Endothelial cell of umbilical vein (primary cell): ENCODE measurements around the gene MEGF11. TPM values are rescaled to one million over a fixed set of nuclear protein-coding genes. Genes with fewer than 3 reads are reported as not detected.

ENCODE experiments used
- BruUV-seq: library from RNA; stranded (reverse); fragments of 400-500 nt; replicated peaks from 2 replicates; lab custom pipeline; 2021; lab: Mats Ljungman, UMichigan
- CTCF ChIA-PET: fragments of 300-600, 350-600 bp; sonication (Branson Sonifier 250); formaldehyde crosslinking; loops from one replicate; lab custom pipeline; 2021; ENCODE audit warnings: antibody characterized with exemption, inconsistent platforms; lab: Charles Lee
- POLR2A ChIA-PET: fragments of 300-600, 350-600 bp; sonication (Branson Sonifier 250); formaldehyde crosslinking; loops from one replicate; lab custom pipeline; 2021; ENCODE audit warnings: antibody characterized with exemption, inconsistent platforms; lab: Charles Lee
- DNase-seq: peaks from one replicate; pipeline ENCODE4 v3.0.0-alpha.2; 2011; ENCODE audit warnings: low read depth, low spot score
- FAIRE-seq: peaks from 2 replicates; lab custom pipeline; 2011; peaks lifted over from hg19 to GRCh38; lab: Jason Lieb, UNC
- H2AFZ ChIP-seq: 2 replicates; pipeline ENCODE4 v1.6.0; 2012; ENCODE audit warnings: low read depth, low read length, control low read depth, inconsistent platforms
- H3K27ac ChIP-seq: 2 replicates; pipeline ENCODE4 v1.5.1; 2011; ENCODE audit warnings: low read depth, mild to moderate bottlenecking, control low read depth, low read length, moderate library complexity; ENCODE audit not compliant: insufficient read depth
- H3K27me3 ChIP-seq, 2 experiments: 2 replicates each; pipeline versions ENCODE4 v1.6.0 to v1.6.1; 2011; ENCODE audit warnings: low read length in 2 of 2, mixed read lengths in 1 of 2; ENCODE audit not compliant: control insufficient read depth in 2 of 2, insufficient read depth in 2 of 2
- H3K36me3 ChIP-seq, 2 experiments: 2 replicates in 1 of 2; 3 replicates in 1 of 2; pipeline ENCODE4 v1.5.1; 2011; ENCODE audit warnings: low read length in 2 of 2, mild to moderate bottlenecking in 1 of 2, moderate library complexity in 1 of 2; ENCODE audit not compliant: control insufficient read depth in 2 of 2, insufficient read depth in 2 of 2; ENCODE audit errors: extremely low read depth in 1 of 2
- H3K4me1 ChIP-seq: 3 replicates; pipeline ENCODE4 v1.5.1; 2011; ENCODE audit warnings: mild to moderate bottlenecking, low read length; ENCODE audit not compliant: control insufficient read depth, insufficient read depth; ENCODE audit errors: extremely low read depth
- H3K4me2 ChIP-seq: 2 replicates; pipeline ENCODE4 v1.6.1; 2011; ENCODE audit warnings: low read length, control low read depth, mixed read lengths; ENCODE audit not compliant: insufficient read depth
- H3K4me3 ChIP-seq, 3 experiments: fragments of 200-600 bp in 1 of 3; sonication (generic), shearing (Covaris generic) in 1 of 3; replicated peaks in 1 of 3; 2 replicates each; pipeline ENCODE4 v1.5.1; 2011 to 2016; ENCODE audit warnings: control low read depth in 3 of 3, low read length in 3 of 3, mild to moderate bottlenecking in 2 of 3, inconsistent platforms in 1 of 3, low read depth in 1 of 3, moderate library complexity in 1 of 3; ENCODE audit not compliant: insufficient read depth in 1 of 3
- H3K79me2 ChIP-seq: 2 replicates; pipeline ENCODE4 v1.6.0; 2012; ENCODE audit warnings: low read length, inconsistent platforms; ENCODE audit not compliant: control insufficient read depth, insufficient read depth
- H3K9ac ChIP-seq: replicated peaks from 2 replicates; pipeline ENCODE3; 2011; ENCODE audit warnings: low read length, control low read depth; ENCODE audit not compliant: insufficient read depth; ENCODE audit errors: extremely low read depth
- H3K9me1 ChIP-seq: replicated peaks from 3 replicates; pipeline ENCODE4 v1.6.0; 2011; ENCODE audit warnings: mild to moderate bottlenecking, low read length; ENCODE audit not compliant: control insufficient read depth, insufficient read depth; ENCODE audit errors: extremely low read depth
- H3K9me3 ChIP-seq: replicated peaks from 2 replicates; pipeline ENCODE4 v1.5.1; 2012; ENCODE audit warnings: low read length, inconsistent platforms; ENCODE audit not compliant: control insufficient read depth, insufficient read depth
- H4K20me1 ChIP-seq: replicated peaks from 2 replicates; pipeline ENCODE3; 2011; ENCODE audit warnings: mild to moderate bottlenecking, low read length; ENCODE audit not compliant: control insufficient read depth, insufficient read depth; ENCODE audit errors: extremely low read depth
- CTCF ChIP-seq, 2 donors: IDR thresholded peaks; 1 replicate in 1 of 2; 2 replicates in 1 of 2; pipeline ENCODE4 v1.5.1; 2011; ENCODE audit warnings: low read length in 2 of 2, mild to moderate bottlenecking in 2 of 2, moderate library complexity in 2 of 2, control low read depth in 1 of 2, inconsistent platforms in 1 of 2, low read depth in 1 of 2; ENCODE audit not compliant: insufficient read depth in 1 of 2; ENCODE audit errors: extremely low read depth in 1 of 2
- EZH2 ChIP-seq: IDR thresholded peaks from 2 replicates; pipeline ENCODE4 v1.6.1; 2012; ENCODE audit warnings: borderline replicate concordance, low read depth, mild to moderate bottlenecking, moderate library complexity, low read length, inconsistent platforms; ENCODE audit not compliant: severe bottlenecking
- FOS ChIP-seq: IDR thresholded peaks from 2 replicates; pipeline ENCODE4 v1.6.1; 2011; ENCODE audit warnings: mild to moderate bottlenecking, low read length, moderate library complexity, borderline replicate concordance; ENCODE audit not compliant: insufficient read depth
- GATA2 ChIP-seq: IDR thresholded peaks from 2 replicates; pipeline ENCODE4 v1.7.0; 2011; ENCODE audit warnings: low read depth, mild to moderate bottlenecking, moderate library complexity, mixed read lengths, low read length; ENCODE audit not compliant: insufficient read length, insufficient read depth
- JUN ChIP-seq: IDR thresholded peaks from 2 replicates; pipeline ENCODE4 v1.6.1; 2011; ENCODE audit warnings: borderline replicate concordance, low read depth; ENCODE audit not compliant: insufficient read length, insufficient read depth
- MAX ChIP-seq: IDR thresholded peaks from 2 replicates; pipeline ENCODE4 v1.6.1; 2011; ENCODE audit not compliant: insufficient read depth, insufficient read length
- MYC ChIP-seq: IDR thresholded peaks from one replicate; pipeline ENCODE4 v1.6.1; 2011; ENCODE audit warnings: mild to moderate bottlenecking, low read depth, low read length
- POLR2A ChIP-seq: IDR thresholded peaks from 2 replicates; pipeline ENCODE4 v1.6.1; 2012; ENCODE audit warnings: low read depth, mild to moderate bottlenecking, control low read depth, low read length
- POLR2AphosphoS5 ChIP-seq: IDR thresholded peaks from 2 replicates; pipeline ENCODE4 v1.6.1; 2012; ENCODE audit warnings: low read depth, mild to moderate bottlenecking, control low read depth, low read length, moderate library complexity; ENCODE audit not compliant: insufficient read depth
- dilution Hi-C: fragments of 300-500 bp; cut with MboI; formaldehyde crosslinking; loops from one replicate; pipeline ENCODE4 v1.15.0; 2019; ENCODE audit warnings: low sequenced_read_pairs; ENCODE audit not compliant: extremely low pct_ligation_motif_present
- intact Hi-C: fragments of 100-400 bp; cut with micrococcal nuclease; formaldehyde crosslinking; loops from one replicate; pipeline ENCODE4 v1.10.0; 2022
- polyA plus RNA-seq, 4 experiments: library from polyadenylated mRNA; depleted of rRNA in 3 of 4; stranded (reverse) in 3 of 4; unstranded in 1 of 4; fragments of >200 nt; gene quantifications; 2 replicates each; pipeline versions ENCODE4 v1.2.1 to v1.2.3, GENCODE V29; 2011 to 2012; ENCODE audit warnings: missing spikeins in 1 of 4
- total RNA-seq: library from RNA; stranded (reverse); gene quantifications from 2 replicates; pipeline ENCODE4 v1.2.3, GENCODE V29; 2021

MEGF11 gene
- total and polyA plus RNA-seq, 2 donors (not counting 3 experiments of a cell fraction or from before 2014, with no cell fraction given) = not detected

- POLR2A ChIA-PET = no interaction called here
- DNase-seq (no peak), FAIRE-seq (no peak)
- Histone ChIP-seq H2AFZ (no peak overlapping the region), H3K9me3 (no peaks in the 10 kb centered on the region), H3K9ac (no peak overlapping the region), H3K4me1 (no peaks in the 10 kb centered on the region), H3K4me2 (no peak overlapping the region), H4K20me1 (no peaks in the 10 kb centered on the region), H3K79me2 (no peaks in the 10 kb centered on the region), H3K27ac (no peak overlapping the region), H3K27me3 (peaks cover 0 to 4% of the 10 kb centered on the region in 2 experiments), H3K4me3 (no peak overlapping the region), H3K36me3 (no peaks in the 10 kb centered on the region), H3K9me1 (no peaks in the 10 kb centered on the region)
- dilution Hi-C loops (no loop called here), intact Hi-C loops (no loop called here)
- CTCF ChIA-PET = no interaction called here
- no peak for TF ChIP-seq CTCF (IDR thresholded peaks at IDR 0.05; ENCODE audit: extremely low read depth in 1 of 2, insufficient read depth in 1 of 2, low read depth in 1 of 2, low read length in 2 of 2)
- no peak for TF ChIP-seq MYC
- TF ChIP-seq JUN = no peak
- no peak for TF ChIP-seq FOS
- no peak for TF ChIP-seq MAX
- no peak for TF ChIP-seq GATA2
- no peak for TF ChIP-seq POLR2A
- TF ChIP-seq EZH2 = no peak
- no peak for TF ChIP-seq POLR2AphosphoS5
- no TSS peak for BruUV-seq
Measured at GRCh38 chr15:66049353-66049752, 204.2 kb downstream of the MEGF11 start.
